GM18508 (cell line): Measurements from ENCODE around the gene TMPRSS2.

Source experiments
- ATAC-seq: cut with Tn5 transposase; IDR thresholded peaks from one replicate; pipeline ENCODE4 v1.9.1; 2021; ENCODE audit warnings: moderate number of reproducible peaks; ENCODE audit not compliant: insufficient read depth, unreplicated experiment

Gene TMPRSS2

GRCh38 chr21:41511858-41512257, 3.9 kb upstream of the TMPRSS2 start:
- ATAC-seq, result no peak

GRCh38 chr21:41510500-41510899, 2.5 kb upstream of the TMPRSS2 start:
- ATAC-seq, result no peak

DNA sequence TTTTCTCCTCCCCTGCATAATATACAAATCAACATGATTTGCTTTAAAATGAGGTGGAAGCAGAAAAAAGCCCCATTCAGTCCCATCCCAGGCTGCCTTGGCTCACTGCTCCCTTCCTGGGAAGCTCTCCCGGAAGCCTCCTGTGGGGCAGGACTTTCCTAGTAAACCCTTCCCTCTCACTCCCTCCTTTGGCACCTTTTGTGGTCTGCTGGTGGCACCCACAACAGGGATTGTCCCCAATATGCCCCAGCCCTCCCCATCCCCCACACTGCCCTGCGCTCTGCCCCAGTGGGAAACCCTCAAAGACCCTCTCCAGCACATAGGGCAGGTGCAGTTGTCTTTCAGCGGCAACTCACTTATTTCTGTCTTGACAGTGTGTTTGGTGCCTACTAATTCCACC, 1.8 kb upstream of the TMPRSS2 start:
- no peak for ATAC-seq

DNA sequence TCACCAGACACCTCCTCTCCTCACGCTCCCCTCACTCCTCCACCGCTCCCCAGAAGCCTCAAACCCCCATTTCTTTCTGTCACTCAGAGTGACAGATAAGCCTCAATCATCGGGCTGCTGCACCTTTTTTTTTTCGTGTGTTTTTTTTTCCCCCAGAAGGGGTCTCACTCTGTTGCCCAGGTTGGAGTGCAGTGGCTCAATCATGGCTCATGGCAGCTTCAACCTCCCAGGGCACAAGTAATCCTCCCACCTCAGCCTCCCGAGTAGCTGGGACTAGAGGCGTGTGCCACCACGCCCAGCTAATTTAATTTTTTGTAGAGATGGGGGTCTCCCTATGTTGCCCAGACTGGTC, 1.2 kb upstream of the TMPRSS2 start:
- no peak for ATAC-seq

- no peak for ATAC-seq
Measured at GRCh38 chr21:41508415-41509144, 622 bp upstream of the TMPRSS2 start.

DNA sequence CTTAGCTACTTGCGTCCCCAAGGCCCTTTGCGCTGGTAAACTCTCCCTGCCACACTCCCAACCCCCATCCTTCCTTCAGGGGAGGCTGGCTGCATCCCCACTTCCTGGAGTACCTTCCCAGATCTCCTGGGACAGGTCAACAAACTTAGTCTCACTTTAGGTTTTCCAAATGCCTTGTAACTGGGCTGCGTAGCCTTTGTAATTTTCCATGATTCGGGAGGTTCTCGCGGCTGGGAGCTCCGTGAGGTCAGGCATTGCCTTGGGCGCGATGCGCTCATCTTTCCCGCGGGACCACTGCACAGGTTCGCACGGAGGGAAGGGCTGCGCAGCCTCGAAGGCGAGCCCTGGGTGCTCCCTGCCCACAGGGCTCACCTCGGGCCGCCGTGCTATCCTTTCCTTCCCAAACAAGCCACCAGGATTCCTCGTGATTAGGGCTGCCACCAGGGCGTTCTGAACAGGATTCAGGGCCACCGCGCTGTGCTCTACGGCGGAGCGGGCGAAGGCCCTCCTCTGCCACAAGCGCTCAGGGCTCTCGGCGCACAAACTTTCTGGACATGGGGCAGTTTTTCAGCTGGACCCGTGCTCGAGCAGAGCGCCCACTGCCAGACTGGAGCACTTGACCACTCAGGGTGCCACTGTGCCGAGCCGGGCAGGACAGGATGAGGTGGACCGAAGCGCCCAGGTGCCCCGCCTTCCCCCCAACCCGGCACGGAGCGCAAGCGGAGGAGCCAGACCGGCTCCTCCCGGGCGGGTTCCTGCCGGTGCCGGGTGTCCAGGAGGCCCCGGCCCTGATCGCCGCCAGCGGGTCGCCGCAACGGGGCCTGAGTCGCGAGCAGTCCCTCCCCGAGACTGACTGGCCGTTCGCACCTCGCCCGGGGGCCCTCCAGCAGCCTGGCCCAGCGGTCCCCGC, 1.1 kb downstream of the TMPRSS2 start:
- ATAC-seq, result no peak

GRCh38 chr21:41506005-41506594, 1.9 kb downstream of the TMPRSS2 start:
- ATAC-seq, result no peak

DNA sequence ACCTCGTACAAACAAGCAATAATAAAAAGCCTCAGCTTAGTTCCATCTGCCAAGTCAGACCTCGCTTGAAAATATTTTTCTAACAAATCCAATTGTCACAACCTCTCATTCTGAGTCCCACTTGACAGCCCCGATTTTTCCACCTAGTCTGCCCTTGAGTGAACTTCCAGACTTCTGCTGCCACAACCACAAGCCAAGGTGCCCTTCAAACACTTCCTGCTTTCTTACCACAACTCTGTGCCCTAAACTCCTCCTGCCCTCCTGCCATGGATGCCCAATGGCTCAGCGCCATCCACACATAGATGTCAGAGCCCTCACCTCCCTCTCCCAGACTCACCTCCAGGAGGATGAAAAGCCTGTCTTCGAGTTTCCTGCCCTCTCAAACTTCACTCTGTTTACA, 3.9 kb downstream of the TMPRSS2 start:
- no peak for ATAC-seq

DNA sequence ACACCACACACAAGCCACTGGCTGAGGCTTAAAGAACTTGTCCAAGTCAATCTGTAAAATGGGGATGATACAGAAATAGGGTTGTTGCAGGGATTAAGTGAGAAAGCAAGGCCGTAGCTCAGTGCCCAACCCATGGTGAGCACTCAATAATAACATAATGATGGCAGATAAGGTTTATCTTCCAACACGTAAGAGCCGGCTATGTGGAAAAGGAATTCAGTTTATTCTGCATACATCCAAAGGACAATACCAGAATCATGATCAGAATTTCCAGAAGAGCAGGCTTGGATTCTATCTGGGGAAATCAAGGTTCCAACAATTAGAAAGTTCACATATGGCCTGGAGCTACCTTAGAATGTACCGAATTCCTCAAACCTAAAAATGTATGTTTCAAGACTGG, 4.6 kb downstream of the TMPRSS2 start:
- ATAC-seq, result no peak

DNA sequence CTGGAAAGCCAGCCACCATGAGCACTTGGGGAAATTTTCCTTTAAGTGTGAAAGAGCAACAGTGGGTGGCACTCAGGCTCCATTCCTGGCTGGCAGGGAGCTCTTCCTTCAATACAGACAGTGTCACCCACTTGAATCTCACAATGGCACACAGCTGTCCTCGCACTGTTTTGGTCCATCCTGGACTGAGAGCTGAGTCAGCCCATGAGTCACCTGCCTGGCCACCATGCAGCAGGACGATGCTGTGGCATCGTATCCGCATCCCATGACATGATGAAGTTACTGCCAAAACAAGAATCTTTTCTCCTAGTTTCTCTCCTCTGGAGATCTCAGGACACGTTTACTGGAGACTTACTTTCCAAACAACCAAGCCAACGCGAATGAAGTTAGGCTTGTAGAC, 6.0 kb downstream of the TMPRSS2 start:
- no peak for ATAC-seq

- no peak for ATAC-seq
Measured at GRCh38 chr21:41500931-41501381, 7.0 kb downstream of the TMPRSS2 start.

DNA sequence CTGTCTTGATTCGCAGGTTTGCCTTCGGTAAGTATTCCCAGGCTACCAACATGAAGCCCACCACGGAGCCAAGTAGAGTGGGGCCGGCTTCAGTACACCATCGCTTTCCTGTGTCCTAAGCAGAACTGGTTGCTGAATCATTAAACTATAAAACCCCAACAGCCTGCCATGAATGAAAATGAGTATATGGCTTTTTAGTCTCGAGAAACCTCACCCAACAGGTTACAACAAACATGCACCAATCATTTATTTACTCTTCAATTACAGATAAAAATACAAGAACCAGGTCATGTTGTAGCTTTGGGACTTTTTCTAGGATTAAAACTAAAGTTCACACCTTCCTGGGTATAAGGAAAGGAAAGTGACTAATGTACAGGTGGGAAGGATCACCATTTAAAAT, 7.6 kb downstream of the TMPRSS2 start:
- ATAC-seq, result no peak

DNA sequence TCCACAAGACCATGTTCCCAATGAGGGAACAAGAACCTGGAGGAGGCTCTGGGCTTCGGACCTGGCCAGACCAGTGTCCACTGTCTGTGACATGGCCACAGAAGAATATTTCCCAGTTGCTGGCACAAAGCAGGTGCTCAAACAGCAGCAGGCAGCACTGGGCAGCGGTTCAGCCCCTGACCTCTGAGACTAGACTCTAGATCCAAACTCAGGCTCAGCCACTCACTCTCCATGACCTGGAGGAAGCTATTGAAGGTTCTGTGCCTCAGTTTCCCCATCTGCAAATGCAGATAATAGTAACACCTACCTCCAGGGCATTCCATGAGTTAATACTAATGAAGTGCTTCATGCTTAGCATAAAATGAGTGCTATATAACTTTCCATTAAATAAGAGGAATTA, 8.0 kb downstream of the TMPRSS2 start:
- no peak for ATAC-seq

DNA sequence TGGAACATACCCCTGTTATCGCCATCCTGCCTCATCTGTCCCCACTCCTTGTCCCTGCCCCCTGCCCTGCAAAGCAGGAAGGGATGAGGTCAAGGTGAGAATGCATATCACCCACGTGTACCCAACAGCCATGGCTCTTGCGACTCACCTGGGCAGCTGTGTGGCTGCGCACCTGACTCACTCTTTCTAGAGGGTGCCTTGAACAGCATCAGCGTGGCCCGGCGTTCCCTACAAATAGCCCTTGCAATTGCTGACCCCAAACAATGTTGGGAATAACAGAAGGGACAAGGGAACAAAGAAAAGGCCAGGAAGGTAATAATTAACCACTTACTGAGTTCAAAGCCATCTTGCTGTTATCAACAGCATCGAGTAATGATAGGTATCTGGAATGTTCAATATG, 10.2 kb downstream of the TMPRSS2 start:
- ATAC-seq, result no peak

GRCh38 chr21:41497008-41497407, 10.9 kb downstream of the TMPRSS2 start:
- no peak for ATAC-seq

- ATAC-seq, result no peak
Measured at GRCh38 chr21:41494242-41494641, 13.7 kb downstream of the TMPRSS2 start.

GRCh38 chr21:41491412-41491811, 16.5 kb downstream of the TMPRSS2 start:
- ATAC-seq, result no peak

DNA sequence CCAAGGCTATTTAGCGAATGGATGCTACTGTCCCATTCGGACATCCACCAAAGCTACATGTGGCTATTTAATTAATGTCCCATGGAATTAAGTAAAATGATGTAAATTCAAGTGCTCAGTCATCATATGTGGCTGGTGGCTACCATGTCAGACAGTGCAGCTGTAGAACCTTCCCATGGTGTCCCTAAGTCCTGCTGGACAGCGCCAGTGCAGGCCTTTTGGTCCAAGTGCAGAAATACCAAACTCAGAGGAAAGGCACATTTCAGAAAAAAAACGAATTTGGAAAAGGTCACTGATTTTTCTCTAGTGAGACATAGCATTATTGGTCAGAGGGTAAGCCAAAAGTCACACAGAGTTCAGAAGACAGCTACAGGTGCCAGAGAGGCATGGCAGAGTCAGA, 17.6 kb downstream of the TMPRSS2 start:
- ATAC-seq, result no peak

GRCh38 chr21:41489329-41489728, 18.6 kb downstream of the TMPRSS2 start:
- no peak for ATAC-seq

- ATAC-seq, result no peak
Measured at GRCh38 chr21:41488080-41488479, 19.9 kb downstream of the TMPRSS2 start.

DNA sequence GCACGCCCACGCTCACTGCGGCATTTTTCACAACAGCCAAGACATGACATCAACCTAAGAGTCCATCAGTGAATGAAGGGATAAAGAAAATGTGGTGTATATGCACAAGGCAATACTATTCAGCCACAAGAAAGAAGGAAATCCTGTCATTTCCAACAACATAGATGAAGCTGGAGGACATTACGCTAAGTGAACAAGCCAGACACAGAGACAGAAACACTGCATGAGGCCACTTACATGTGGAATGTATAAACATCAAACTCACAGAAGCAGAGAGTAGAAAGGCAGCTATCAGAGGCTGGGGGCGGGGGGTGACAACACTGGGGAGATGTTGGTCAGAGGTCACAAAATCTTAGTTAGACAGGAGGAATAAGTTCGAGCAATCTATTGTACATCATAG, 20.9 kb downstream of the TMPRSS2 start:
- no peak for ATAC-seq
